HG03442 (cell line): ENCODE data around the gene LHX4.

Experiments used
- ATAC-seq: cut with Tn5 transposase; IDR thresholded peaks from one replicate; pipeline ENCODE4 v1.9.1; 2021; ENCODE audit warnings: mild to moderate bottlenecking, moderate library complexity; ENCODE audit not compliant: unreplicated experiment

LHX4 gene

DNA sequence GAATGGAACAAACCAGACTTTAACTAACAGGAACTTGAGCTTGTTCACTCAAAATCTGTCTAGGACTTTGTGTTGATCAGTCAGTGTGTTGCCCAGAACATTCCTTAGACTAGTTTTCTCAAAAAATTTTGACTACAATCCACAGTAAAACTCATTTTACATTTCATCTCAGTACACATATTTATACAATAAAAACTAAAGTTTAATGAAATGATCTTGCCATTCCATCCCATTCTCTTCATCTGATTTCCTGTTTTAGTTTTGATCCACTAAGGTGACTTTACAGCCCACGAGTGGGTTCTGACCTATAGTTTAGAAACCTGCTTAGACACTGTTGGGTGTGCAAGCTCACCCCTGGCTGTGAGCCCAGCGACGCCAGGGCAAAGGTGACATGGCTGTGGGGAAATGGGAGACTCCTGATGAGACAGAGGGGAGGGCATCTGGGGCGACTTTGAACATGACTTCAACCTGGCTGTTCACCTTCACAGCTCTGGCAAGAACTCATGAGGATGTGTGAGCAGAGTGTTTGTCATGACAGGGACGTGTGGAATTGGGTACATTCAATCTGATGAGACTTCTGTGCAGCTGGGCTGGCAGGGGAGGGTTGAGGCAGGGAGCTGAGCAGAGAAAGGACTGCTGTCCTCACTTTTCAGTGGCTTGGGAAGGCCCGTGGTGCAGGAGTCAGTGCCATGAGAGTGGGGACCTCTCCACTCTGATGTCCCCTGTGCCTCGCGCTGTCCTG lies 40.6 kb downstream of the LHX4 start:
- no peak for ATAC-seq

DNA sequence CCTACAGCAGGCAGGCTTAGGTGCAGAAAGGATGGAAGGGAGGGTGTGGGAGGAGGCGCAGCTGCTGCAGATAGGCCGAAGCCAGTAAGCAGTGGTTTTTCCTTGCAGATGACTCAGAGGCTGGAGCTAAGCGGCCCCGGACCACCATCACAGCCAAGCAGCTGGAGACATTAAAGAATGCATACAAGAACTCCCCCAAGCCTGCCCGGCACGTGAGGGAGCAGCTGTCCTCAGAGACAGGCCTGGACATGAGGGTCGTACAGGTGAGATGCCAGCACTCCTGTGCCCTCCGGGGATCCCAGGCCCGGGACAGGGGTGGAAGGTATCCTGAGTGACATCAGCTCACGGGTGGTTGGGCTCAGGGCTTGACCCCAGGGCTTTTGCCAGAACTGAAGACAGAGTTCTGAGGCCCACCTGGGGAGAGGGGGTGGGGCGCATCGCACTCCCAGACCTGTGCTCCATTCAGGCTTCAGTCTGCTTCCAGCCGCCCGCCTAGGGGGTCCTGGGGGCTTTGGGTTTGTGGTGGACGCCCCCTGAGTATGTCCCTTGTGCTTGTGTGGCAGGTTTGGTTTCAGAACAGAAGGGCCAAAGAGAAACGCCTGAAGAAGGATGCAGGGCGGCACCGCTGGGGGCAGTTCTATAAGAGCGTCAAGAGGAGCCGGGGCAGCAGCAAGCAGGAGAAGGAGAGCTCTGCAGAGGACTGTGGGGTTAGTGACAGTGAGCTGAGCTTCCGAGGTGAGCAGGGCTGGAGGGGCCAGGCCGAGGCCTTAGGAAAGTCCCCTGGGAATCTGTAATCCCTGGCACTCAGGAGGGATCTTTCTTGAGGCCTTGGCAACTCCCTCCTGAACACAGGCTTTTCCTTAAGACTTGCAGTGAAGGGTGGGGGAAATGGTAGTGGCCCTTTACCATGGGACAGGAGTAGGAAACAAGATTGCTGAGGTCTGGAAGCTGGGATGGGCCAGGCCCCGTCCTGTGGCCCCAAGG lies 41.5 kb downstream of the LHX4 start:
- no peak for ATAC-seq

DNA sequence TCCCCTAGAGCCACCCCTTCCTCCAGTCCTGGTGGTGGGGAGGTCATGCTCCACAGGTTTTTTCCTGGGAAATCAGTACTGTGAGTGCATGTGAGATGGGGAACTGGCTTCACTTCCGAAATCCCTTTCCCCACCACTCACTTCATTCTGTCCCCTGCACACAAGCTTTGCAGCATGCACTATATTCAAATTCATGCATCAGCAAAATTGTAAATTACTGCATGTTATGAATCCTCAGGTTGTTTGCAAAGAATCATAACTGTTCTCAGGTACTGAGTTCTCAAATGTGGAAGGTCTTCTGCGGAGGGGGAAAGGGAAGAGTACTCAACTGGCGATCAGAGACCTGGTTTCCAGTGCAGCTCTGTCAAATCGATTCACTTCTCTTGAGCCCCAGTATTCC lies 42.3 kb downstream of the LHX4 start:
- no peak for ATAC-seq

GRCh38 chr1:180273066-180273465 lies 43.0 kb downstream of the LHX4 start:
- ATAC-seq: no peak

DNA sequence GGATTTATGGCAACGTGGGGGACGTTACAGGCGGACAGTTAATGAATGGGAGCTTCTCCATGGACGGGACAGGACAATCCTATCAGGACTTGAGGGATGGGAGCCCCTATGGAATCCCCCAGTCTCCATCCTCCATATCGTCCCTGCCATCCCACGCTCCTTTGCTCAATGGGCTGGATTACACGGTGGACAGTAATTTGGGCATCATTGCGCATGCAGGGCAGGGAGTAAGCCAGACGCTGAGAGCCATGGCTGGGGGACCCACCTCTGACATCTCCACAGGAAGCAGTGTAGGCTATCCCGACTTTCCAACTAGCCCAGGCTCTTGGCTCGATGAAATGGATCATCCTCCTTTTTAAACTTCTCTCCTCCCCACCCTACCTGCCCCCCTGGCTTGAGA lies 44.2 kb downstream of the LHX4 start:
- ATAC-seq: no peak

DNA sequence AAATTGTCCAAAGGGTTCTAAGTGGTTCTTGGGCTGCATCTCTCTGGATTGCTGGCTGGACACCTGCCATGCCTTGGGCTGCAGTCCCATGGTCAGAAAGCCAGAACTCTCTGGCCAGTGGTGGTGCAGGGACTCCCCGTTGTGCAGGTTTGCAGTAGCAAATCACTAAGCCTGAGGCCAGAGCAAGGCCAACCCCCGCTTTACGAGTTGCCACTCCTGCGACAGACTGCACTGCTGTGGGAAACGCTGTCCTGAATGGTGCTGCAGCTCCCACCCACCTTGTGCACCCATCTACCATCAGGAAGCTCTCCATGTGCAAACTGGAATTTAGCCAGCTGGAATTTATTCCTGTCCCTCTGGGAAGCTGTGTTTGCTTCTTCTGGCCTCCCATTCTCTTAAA lies 45.7 kb downstream of the LHX4 start:
- no peak for ATAC-seq

- ATAC-seq: no peak
Measured at GRCh38 chr1:180277476-180278193, 47.6 kb downstream of the LHX4 start.

DNA sequence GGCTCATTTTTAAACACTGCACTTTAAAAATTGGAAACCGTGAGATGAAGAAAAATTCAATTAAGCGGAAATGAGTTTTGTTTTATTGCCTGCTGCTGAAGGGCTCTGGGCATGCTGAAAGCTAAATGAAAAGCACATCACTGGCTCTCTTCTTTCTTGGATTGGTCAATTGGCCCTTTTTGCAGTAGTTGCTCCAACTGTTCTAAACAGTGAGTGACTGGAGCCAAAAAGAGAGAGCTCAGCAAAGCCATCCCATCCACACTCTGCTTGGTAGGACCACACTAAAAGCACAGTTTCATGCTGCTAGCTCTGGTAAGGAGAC lies 48.1 kb downstream of the LHX4 start:
- no peak for ATAC-seq

GRCh38 chr1:180278596-180279395 lies 48.7 kb downstream of the LHX4 start:
- no peak for ATAC-seq

GRCh38 chr1:180279651-180280050 lies 49.6 kb downstream of the LHX4 start:
- ATAC-seq: no peak

GRCh38 chr1:180280617-180281016 lies 50.6 kb downstream of the LHX4 start:
- no peak for ATAC-seq

GRCh38 chr1:180281490-180281889 lies 51.4 kb downstream of the LHX4 start:
- no peak for ATAC-seq

DNA sequence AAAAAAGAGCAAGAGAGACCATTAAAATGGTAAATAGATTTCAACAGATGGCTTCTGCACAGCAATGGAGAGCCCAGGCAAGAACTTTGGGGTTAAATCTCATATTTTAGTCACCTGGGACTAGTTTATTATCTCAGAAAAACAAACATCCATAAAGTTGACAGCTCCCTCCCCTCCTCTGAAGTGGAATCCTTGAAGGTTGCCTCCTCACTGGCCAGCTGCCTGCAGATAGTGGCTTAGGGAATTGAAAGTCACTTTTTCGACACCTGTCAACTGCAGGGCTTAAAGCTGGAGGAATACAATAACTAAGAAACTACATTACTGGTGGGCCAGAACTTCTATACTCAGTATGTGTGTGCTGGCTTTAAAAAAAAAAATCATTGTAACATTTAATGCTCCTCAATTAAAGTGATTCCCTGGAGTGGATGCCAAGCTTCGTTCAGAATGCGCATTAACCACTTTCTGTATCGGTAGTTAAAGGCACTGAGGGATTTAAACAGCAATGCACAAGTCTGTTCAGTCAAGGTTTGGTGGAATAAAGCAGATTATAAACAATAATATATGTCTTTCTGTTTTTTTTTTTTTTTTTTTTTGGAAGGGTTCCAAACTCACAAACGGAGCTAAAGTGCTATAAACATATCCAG lies 52.5 kb downstream of the LHX4 start:
- ATAC-seq: no peak

DNA sequence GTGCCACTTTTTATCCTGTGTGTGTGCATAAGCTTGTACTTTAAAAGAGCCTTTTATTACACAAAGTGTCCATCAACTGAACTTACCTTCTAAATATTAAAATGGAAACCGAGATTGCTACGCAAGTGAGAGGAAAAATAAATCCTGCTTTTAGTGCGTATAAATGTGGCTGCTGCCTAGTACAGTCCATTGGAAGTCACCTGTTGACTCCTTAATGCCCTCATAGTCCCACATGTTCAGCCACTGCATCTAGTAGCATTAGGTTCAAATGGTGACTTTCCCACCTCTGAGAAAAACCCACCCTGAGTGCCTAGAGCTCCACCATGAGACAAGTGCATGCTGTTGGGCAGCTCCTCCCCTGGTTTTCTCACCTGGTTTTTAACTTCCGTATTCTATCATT lies 53.0 kb downstream of the LHX4 start:
- no peak for ATAC-seq

DNA sequence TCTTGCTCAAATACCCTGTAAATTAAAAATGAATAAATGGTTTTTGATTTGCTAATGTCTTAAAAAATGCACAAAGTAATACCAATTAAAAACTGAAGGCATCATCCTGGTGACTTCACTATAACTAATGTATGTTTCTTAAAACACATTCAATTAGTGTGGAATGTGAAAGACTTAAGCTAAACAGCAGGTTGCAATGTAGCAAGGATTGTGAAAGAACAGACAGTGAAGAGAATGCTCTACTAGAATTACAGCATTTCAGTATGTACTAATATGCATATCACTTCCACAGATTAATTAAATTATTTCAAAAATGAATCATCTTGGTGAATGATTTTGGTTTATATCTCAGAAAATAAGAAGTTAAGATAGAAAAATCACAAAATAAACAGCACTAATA lies 56.4 kb downstream of the LHX4 start:
- no peak for ATAC-seq

DNA sequence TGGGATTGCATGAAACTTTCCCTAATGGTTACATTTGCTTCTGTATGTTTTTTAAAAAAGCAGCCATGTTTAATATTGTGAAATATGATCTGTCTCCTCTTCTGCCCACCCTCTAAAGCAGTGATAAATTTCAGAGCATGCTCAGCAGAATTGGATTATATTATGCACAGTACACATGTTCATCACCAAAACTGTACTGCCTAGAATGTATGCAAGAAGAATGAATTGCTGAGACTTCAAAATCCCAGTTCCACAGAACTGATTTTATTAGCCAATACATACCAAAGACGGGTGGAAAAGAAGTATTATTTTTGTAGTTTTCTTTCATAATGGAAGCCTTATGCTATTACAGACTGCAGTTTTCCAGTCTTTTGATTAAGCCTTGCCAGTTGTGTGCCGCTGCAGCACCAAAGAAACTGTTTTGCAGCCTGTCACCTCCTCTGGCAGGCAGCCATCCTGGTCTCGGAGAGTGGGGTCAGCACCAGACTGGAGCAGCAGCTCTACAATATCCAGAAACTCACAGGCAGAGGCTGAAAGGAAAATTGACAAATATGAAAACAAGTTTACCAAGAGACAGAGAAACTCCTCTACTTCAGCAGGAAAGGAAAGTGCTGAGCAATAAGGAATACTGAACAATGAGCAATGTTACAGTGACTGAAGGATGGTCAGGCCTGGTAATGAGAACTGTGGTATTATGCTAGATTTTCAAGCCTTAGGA lies 58.1 kb downstream of the LHX4 start:
- no peak for ATAC-seq

DNA sequence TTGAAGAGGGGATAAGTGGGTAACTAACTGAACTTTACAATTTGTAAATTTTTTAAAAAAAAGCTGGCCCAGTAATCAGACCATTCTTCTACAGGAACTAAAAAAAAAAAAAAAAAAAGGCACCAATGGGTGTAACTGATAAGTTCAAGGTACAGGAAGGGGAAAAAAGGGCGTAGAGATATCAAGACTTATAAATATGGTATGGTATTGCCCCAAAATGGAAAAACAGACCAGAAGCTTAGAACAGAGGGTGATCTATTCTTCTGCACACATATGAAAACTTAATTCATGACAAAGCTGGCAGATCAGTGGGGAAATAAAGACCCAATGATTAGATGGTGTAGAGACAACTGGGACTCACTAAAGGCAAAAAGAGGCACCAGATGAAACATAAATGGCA lies 58.9 kb downstream of the LHX4 start:
- no peak for ATAC-seq

DNA sequence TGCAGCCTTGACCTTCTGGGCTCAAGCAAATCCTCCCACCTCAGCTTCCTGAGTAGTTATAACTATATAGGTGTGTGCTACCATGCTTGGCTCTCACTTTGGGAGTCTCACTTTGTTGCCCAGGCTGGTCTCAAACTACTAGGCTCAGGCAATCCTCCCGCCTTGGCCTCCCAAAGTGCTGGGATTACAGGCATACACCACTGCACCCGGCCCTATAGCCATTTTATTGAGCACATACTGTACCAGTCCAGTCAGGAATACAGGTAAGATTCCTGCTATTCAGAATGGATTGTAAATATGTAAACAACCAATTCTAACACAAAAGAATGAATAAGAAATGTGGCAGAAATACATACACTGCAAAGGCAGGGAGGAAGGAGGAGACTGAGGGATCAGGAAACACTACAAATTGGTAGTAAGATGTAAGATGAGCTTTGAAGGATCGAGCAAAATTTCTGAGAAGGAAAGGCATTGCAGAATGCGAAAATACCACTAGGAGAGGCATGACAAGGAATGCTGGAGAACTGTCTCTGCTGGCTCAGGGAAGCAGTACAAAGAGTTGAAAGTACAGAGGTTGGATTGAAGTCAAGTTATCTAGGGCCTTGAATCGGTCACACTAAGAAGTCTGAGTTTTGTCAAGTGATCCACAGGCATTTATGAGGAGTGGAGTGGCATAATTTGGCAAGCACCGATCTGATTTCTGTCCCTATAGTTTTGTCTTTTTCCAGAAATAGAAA lies 60.4 kb downstream of the LHX4 start:
- no peak for ATAC-seq

GRCh38 chr1:180291004-180291403 lies 60.9 kb downstream of the LHX4 start:
- no peak for ATAC-seq
